Stimulated activated naive CD4-positive, alpha-beta T cell (primary cell): Measurements from ENCODE around the gene PNLIPRP2.

Experiments used
- DNase-seq, 6 experiments: peaks; one replicate each; lab custom pipeline; 2025; lab: John Stamatoyannopoulos, UW

The PNLIPRP2 gene

GRCh38 chr10:116655568-116655967 lies 34.8 kb downstream of the PNLIPRP2 start:
- DNase-seq = no peak

- DNase-seq = no peak
These were observed 35.3 kb downstream of the PNLIPRP2 start for GRCh38 chr10:116656044-116656443.

- DNase-seq = no peak
These were observed 37.3 kb downstream of the PNLIPRP2 start for GRCh38 chr10:116657863-116658551.

- no peak for DNase-seq
These were observed 38.4 kb downstream of the PNLIPRP2 start for GRCh38 chr10:116659049-116659670.

- DNase-seq = no peak
These were observed 40.1 kb downstream of the PNLIPRP2 start for GRCh38 chr10:116660860-116661259.

GRCh38 chr10:116663342-116663741 lies 42.6 kb downstream of the PNLIPRP2 start:
- no peak for DNase-seq

- DNase-seq = no peak
These were observed 43.9 kb downstream of the PNLIPRP2 start for GRCh38 chr10:116664631-116665030.

GRCh38 chr10:116665541-116666125 lies 44.9 kb downstream of the PNLIPRP2 start:
- DNase-seq = no peak

GRCh38 chr10:116667484-116667883 lies 46.7 kb downstream of the PNLIPRP2 start:
- DNase-seq = no peak

GRCh38 chr10:116668018-116668417 lies 47.3 kb downstream of the PNLIPRP2 start:
- DNase-seq = no peak

GRCh38 chr10:116668446-116668845 lies 47.7 kb downstream of the PNLIPRP2 start:
- no peak for DNase-seq

- no peak for DNase-seq
These were observed 48.3 kb downstream of the PNLIPRP2 start for GRCh38 chr10:116669080-116669479.

- DNase-seq = no peak
These were observed 49.3 kb downstream of the PNLIPRP2 start for GRCh38 chr10:116669832-116670644.

- DNase-seq = no peak
These were observed 50.0 kb downstream of the PNLIPRP2 start for GRCh38 chr10:116670706-116671105.

GRCh38 chr10:116671274-116671926 lies 50.6 kb downstream of the PNLIPRP2 start:
- DNase-seq = no peak

- no peak for DNase-seq
These were observed 52.1 kb downstream of the PNLIPRP2 start for GRCh38 chr10:116672891-116673290.

- DNase-seq = no peak
These were observed 53.1 kb downstream of the PNLIPRP2 start for GRCh38 chr10:116673866-116674265.

- DNase-seq = no peak
These were observed 54.2 kb downstream of the PNLIPRP2 start for GRCh38 chr10:116674901-116675423.

- DNase-seq = no peak
These were observed 55.4 kb downstream of the PNLIPRP2 start for GRCh38 chr10:116676118-116676517.

- no peak for DNase-seq
These were observed 55.9 kb downstream of the PNLIPRP2 start for GRCh38 chr10:116676633-116677032.

GRCh38 chr10:116679351-116679750 lies 58.6 kb downstream of the PNLIPRP2 start:
- no peak for DNase-seq

- no peak for DNase-seq
These were observed 62.4 kb downstream of the PNLIPRP2 start for GRCh38 chr10:116683166-116683565.
